K562 (cell line): ENCODE data around the gene KCNJ10. TPM values are rescaled to one million over a fixed set of nuclear protein-coding genes. Genes with fewer than 3 reads are reported as not detected.

Source experiments
- ATAC-seq: fragments of 200-7000 bp; cut with Tn5 transposase; 3 replicates; pipeline ENCODE4 v1.9.1; 2020; ENCODE audit warnings: moderate library complexity
- BruUV-seq: library from RNA; stranded (reverse); fragments of 400-500 nt; replicated peaks from 2 replicates; lab custom pipeline; 2021; lab: Mats Ljungman, UMichigan
- CTCF ChIA-PET: fragments of 300-600 bp; formaldehyde crosslinking; extraction: SDS; loops from one replicate; lab custom pipeline; 2021; ENCODE audit warnings: low intra/inter-chr PET ratio; lab: Yijun Ruan, JAX
- POLR2A ChIA-PET: fragments of 300-600, 350-650 bp; sonication (Branson Sonifier 250); formaldehyde crosslinking; extraction: SDS; loops from one replicate; lab custom pipeline; 2021; ENCODE audit warnings: antibody characterized with exemption, inconsistent platforms; lab: Yijun Ruan, JAX
- DNase-seq, 4 experiments: peaks; one replicate each; pipeline versions ENCODE4 v3.0.0 to v3.0.0-alpha.2; 2011 to 2018; ENCODE audit warnings: low spot score in 3 of 4, mixed read lengths in 3 of 4; ENCODE audit errors: extremely low read depth in 1 of 4
- FAIRE-seq: peaks from 2 replicates; lab custom pipeline; 2011; peaks lifted over from hg19 to GRCh38; lab: Jason Lieb, UNC
- H2AFZ ChIP-seq: 2 replicates; pipeline ENCODE4 v1.6.0; 2011; ENCODE audit warnings: low read depth, low read length, control low read depth, inconsistent platforms
- H3K27ac ChIP-seq: fragments of 200-600 bp; 3 replicates; pipeline ENCODE4 v1.8.0; 2011; ENCODE audit warnings: low read depth, mild to moderate bottlenecking, control low read depth, inconsistent platforms, low read length, moderate library complexity, mixed read lengths; ENCODE audit errors: extremely low read depth
- H3K27me3 ChIP-seq, 2 experiments: fragments of 300-600 bp in 1 of 2; 2 replicates in 1 of 2; 3 replicates in 1 of 2; pipeline versions ENCODE4 v1.6.0 to v1.8.0; 2011; ENCODE audit warnings: inconsistent platforms in 2 of 2, low read length in 2 of 2, mild to moderate bottlenecking in 1 of 2, mixed read lengths in 1 of 2, moderate library complexity in 1 of 2; ENCODE audit not compliant: control insufficient read depth in 2 of 2, insufficient read depth in 2 of 2
- H3K36me3 ChIP-seq: fragments of 300-600 bp; 3 replicates; pipeline ENCODE4 v1.8.0; 2011; ENCODE audit warnings: mild to moderate bottlenecking, low read length, inconsistent platforms; ENCODE audit not compliant: control insufficient read depth, insufficient read depth
- H3K4me1 ChIP-seq, 2 experiments: fragments of 200-600 bp in 1 of 2; replicated peaks in 1 of 2; 2 replicates in 1 of 2; 3 replicates in 1 of 2; pipeline versions ENCODE4 v1.5.1 to v1.8.0; 2011; ENCODE audit warnings: inconsistent platforms in 2 of 2, low read length in 2 of 2, mild to moderate bottlenecking in 1 of 2, mixed read lengths in 1 of 2, moderate library complexity in 1 of 2; ENCODE audit not compliant: control insufficient read depth in 2 of 2, insufficient read depth in 2 of 2
- H3K4me2 ChIP-seq: 2 replicates; pipeline ENCODE4 v1.6.1; 2011; ENCODE audit warnings: low read length, control low read depth, inconsistent platforms, mixed read lengths; ENCODE audit not compliant: insufficient read depth
- H3K4me3 ChIP-seq: fragments of 200-600 bp; sonication (generic), shearing (Covaris generic); 2 replicates; pipeline ENCODE4 v1.5.1; 2016; ENCODE audit warnings: control low read depth, inconsistent platforms
- H3K79me2 ChIP-seq: fragments of 200-600 bp; 3 replicates; pipeline ENCODE4 v1.8.0; 2011; ENCODE audit warnings: low read length, inconsistent platforms; ENCODE audit not compliant: control insufficient read depth, insufficient read depth
- H3K9ac ChIP-seq, 2 experiments: 2 replicates each; pipeline versions ENCODE4 v1.6.0 to v1.6.1; 2011; ENCODE audit warnings: low read depth in 2 of 2, low read length in 2 of 2, control low read depth in 1 of 2, inconsistent platforms in 1 of 2, mild to moderate bottlenecking in 1 of 2, mixed read lengths in 1 of 2; ENCODE audit not compliant: insufficient read depth in 1 of 2
- H3K9me1 ChIP-seq: one replicate; pipeline ENCODE4 v1.6.0; 2011; ENCODE audit warnings: inconsistent platforms, mild to moderate bottlenecking, low read length, moderate library complexity; ENCODE audit not compliant: control insufficient read depth, insufficient read depth
- H3K9me3 ChIP-seq: replicated peaks from 2 replicates; pipeline ENCODE4 v1.5.1; 2011; ENCODE audit warnings: low read depth, low read length, inconsistent platforms; ENCODE audit not compliant: control insufficient read depth, insufficient read depth
- H4K20me1 ChIP-seq: replicated peaks from 2 replicates; pipeline ENCODE4 v1.6.1; 2011; ENCODE audit warnings: low read length, inconsistent platforms, mixed read lengths; ENCODE audit not compliant: control insufficient read depth, insufficient read depth
- KLF10 ChIP-seq: fragments of 250-450 bp; sonication (Bioruptor Pico); IDR thresholded peaks from 2 replicates; pipeline ENCODE4 v1.6.1; 2021; ENCODE audit warnings: matching md5 sums
- MXI1 ChIP-seq: IDR thresholded peaks from 2 replicates; pipeline ENCODE4 v1.6.1; 2011; ENCODE audit warnings: low read depth, mild to moderate bottlenecking, improper control_type of control experiment, low read length
- PHF8 ChIP-seq: fragments of 200-600 bp; sonication (generic); IDR thresholded peaks from 2 replicates; pipeline ENCODE4 v1.6.1; 2012; ENCODE audit warnings: mixed run types, mild to moderate bottlenecking, inconsistent platforms, low read length, moderate library complexity, borderline replicate concordance
- TAF7 ChIP-seq: fragments of 450-650 bp; IDR thresholded peaks from 2 replicates; pipeline ENCODE4 v1.6.1; 2016; ENCODE audit warnings: missing genetic modification characterization, missing compliant biosample characterization
- WGBS: fragments of 100-300 bp; shearing (Covaris generic); methylation state at CpG from one replicate; pipeline ENCODE4 v1.1.6; 2016; ENCODE audit warnings: low coverage, mixed read lengths; ENCODE audit not compliant: insufficient coverage; ENCODE audit errors: missing lambda C conversion rate; 5-methylcytosine and 5-hydroxymethylcytosine counted together
- in situ Hi-C: fragments of 300-500 bp; cut with MboI; formaldehyde crosslinking; loops from 4 replicates; pipeline ENCODE4 v1.15.0; 2018; ENCODE audit warnings: inconsistent platforms, mixed read lengths
- intact Hi-C: fragments of 100-400 bp; cut with micrococcal nuclease; formaldehyde crosslinking; loops from 2 replicates; pipeline ENCODE4 v1.14.2; 2022
- polyA plus RNA-seq, 8 experiments: library from polyadenylated mRNA; depleted of rRNA in 4 of 8; stranded (reverse) in 5 of 8; unstranded in 3 of 8; fragments of >200 nt; fragmentation: Nextera tagmentation in 2 of 8; fragmentation: Illumina TruSeq in 1 of 8; extraction: Ambion mirVana in 2 of 8; extraction: Trizol in 1 of 8; gene quantifications; 2 replicates each; pipeline versions ENCODE4 v1.2.1 to v1.2.3, GENCODE V29; 2011 to 2014; ENCODE audit warnings: inconsistent platforms in 1 of 8, missing spikeins in 1 of 8
- total RNA-seq, 7 experiments: library from RNA; depleted of rRNA in 6 of 7; stranded (reverse); fragments of >200 nt in 6 of 7; fragmentation: Illumina TruSeq in 2 of 7; extraction: Trizol in 2 of 7; gene quantifications; 2 replicates each; pipeline versions ENCODE4 v1.2.1 to v1.2.3, GENCODE V29; 2011 to 2021; ENCODE audit warnings: low replicate concordance in 1 of 7
- TF ChIP-seq, protein P1 (sequence below): fragments of 250-450 bp; sonication (Bioruptor Pico); IDR thresholded peaks from 2 replicates; pipeline ENCODE4 v1.4.0; 2020; ENCODE audit warnings: mild to moderate bottlenecking, moderate library complexity
- TF ChIP-seq, protein P2 (sequence below): fragments of 200-600 bp; sonication (generic); IDR thresholded peaks from one replicate; pipeline ENCODE4 v1.6.1; 2012; ENCODE audit warnings: mild to moderate bottlenecking, low read depth, low read length, inconsistent platforms

KCNJ10 gene
- total and polyA plus RNA-seq, 9 of the 15 experiments (the other 6 are each of a cell fraction or from before 2014, with no cell fraction given), result 0.06 to 0.11 TPM; not detected in 7

DNA sequence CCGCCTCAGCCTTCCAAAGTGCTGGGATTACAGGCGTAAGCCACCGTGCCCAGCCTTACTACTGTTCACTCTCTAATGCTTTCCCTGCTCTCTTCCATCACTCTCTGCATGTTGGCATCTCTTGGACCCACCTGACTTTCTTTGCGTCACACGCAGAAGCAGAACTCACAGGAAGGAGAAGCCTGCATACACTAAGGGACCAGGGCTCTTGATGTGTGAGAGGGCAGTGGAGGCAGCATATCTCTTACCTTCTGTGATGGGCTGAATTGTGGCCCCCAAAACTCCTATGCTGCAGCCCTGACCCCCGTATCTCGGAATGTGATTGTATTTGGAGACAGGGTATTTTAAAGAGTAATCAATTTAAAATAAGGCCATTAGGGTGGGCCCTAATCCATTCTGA lies 89.2 kb downstream of the KCNJ10 start (continued):
- TF ChIP-seq MXI1, result no peak
- TF ChIP-seq, protein P1, sequence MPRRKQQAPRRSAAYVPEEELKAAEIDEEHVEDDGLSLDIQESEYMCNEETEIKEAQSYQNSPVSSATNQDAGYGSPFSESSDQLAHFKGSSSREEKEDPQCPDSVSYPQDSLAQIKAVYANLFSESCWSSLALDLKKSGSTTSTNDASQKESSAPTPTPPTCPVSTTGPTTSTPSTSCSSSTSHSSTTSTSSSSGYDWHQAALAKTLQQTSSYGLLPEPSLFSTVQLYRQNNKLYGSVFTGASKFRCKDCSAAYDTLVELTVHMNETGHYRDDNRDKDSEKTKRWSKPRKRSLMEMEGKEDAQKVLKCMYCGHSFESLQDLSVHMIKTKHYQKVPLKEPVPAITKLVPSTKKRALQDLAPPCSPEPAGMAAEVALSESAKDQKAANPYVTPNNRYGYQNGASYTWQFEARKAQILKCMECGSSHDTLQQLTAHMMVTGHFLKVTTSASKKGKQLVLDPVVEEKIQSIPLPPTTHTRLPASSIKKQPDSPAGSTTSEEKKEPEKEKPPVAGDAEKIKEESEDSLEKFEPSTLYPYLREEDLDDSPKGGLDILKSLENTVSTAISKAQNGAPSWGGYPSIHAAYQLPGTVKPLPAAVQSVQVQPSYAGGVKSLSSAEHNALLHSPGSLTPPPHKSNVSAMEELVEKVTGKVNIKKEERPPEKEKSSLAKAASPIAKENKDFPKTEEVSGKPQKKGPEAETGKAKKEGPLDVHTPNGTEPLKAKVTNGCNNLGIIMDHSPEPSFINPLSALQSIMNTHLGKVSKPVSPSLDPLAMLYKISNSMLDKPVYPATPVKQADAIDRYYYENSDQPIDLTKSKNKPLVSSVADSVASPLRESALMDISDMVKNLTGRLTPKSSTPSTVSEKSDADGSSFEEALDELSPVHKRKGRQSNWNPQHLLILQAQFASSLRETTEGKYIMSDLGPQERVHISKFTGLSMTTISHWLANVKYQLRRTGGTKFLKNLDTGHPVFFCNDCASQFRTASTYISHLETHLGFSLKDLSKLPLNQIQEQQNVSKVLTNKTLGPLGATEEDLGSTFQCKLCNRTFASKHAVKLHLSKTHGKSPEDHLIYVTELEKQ, result no peak
- TF ChIP-seq PHF8, result no peak
- no peak for TF ChIP-seq KLF10 (CRISPR knock-in tag)
- TF ChIP-seq, all 486 proteins: peak for 0

DNA sequence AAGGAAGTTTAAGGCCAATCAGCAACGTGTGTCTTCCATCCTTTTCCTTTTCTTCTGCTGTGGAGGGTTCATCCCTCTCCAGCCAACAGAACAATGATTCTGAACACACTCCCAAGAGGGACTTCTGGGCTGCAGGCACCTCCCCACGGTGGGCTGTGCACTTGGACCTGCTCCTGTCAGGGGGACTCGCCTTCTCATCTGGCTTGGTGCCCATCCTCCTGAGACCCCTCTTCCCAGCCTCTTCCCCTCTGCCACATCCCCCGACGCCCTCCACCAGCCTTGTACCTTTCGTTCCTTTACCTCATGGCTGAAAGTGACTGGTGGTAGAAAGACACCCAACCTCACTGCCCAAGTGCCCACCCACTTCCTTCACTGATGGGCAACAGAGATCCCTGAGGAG lies 89.9 kb downstream of the KCNJ10 start:
- Histone ChIP-seq H3K4me3 (no peak overlapping the region), H3K9me3 (no peaks in the 10 kb centered on the region), H3K4me1 (no peaks in the 10 kb centered on the region), H2AFZ (no peak overlapping the region), H3K27me3 (peaks cover 23 to 44% of the 10 kb centered on the region in 2 experiments; a peak in 4 of 5 replicates), H3K9ac (no peak overlapping the region), H3K9me1 (no peaks in the 10 kb centered on the region), H3K36me3 (no peaks in the 10 kb centered on the region), H3K79me2 (no peaks in the 10 kb centered on the region), H4K20me1 (no peaks in the 10 kb centered on the region; the same call in 1 of the 2 replicates), H3K4me2 (no peak overlapping the region), H3K27ac (no peak overlapping the region)
- DNase-seq (no peak), ATAC-seq (no peak), FAIRE-seq (no peak)
- ChIA-PET CTCF (no interaction called here), POLR2A (interaction anchor here (0.6 kb wide), 1 partner anchor 75 kb away, joined by 5 read pairs; no protein-coding TSS in a partner anchor)
- BruUV-seq, result no TSS peak
- intact Hi-C loops, result no loop called here
- 3% methylated on average over 5 of the region's 6 CpGs for WGBS
- in situ Hi-C loops, result loop anchor here (25.0 kb wide), 1 partner anchor 793 kb away; no protein-coding TSS in a partner anchor
- no peak for TF ChIP-seq TAF7 (tag)
- TF ChIP-seq, protein P2, sequence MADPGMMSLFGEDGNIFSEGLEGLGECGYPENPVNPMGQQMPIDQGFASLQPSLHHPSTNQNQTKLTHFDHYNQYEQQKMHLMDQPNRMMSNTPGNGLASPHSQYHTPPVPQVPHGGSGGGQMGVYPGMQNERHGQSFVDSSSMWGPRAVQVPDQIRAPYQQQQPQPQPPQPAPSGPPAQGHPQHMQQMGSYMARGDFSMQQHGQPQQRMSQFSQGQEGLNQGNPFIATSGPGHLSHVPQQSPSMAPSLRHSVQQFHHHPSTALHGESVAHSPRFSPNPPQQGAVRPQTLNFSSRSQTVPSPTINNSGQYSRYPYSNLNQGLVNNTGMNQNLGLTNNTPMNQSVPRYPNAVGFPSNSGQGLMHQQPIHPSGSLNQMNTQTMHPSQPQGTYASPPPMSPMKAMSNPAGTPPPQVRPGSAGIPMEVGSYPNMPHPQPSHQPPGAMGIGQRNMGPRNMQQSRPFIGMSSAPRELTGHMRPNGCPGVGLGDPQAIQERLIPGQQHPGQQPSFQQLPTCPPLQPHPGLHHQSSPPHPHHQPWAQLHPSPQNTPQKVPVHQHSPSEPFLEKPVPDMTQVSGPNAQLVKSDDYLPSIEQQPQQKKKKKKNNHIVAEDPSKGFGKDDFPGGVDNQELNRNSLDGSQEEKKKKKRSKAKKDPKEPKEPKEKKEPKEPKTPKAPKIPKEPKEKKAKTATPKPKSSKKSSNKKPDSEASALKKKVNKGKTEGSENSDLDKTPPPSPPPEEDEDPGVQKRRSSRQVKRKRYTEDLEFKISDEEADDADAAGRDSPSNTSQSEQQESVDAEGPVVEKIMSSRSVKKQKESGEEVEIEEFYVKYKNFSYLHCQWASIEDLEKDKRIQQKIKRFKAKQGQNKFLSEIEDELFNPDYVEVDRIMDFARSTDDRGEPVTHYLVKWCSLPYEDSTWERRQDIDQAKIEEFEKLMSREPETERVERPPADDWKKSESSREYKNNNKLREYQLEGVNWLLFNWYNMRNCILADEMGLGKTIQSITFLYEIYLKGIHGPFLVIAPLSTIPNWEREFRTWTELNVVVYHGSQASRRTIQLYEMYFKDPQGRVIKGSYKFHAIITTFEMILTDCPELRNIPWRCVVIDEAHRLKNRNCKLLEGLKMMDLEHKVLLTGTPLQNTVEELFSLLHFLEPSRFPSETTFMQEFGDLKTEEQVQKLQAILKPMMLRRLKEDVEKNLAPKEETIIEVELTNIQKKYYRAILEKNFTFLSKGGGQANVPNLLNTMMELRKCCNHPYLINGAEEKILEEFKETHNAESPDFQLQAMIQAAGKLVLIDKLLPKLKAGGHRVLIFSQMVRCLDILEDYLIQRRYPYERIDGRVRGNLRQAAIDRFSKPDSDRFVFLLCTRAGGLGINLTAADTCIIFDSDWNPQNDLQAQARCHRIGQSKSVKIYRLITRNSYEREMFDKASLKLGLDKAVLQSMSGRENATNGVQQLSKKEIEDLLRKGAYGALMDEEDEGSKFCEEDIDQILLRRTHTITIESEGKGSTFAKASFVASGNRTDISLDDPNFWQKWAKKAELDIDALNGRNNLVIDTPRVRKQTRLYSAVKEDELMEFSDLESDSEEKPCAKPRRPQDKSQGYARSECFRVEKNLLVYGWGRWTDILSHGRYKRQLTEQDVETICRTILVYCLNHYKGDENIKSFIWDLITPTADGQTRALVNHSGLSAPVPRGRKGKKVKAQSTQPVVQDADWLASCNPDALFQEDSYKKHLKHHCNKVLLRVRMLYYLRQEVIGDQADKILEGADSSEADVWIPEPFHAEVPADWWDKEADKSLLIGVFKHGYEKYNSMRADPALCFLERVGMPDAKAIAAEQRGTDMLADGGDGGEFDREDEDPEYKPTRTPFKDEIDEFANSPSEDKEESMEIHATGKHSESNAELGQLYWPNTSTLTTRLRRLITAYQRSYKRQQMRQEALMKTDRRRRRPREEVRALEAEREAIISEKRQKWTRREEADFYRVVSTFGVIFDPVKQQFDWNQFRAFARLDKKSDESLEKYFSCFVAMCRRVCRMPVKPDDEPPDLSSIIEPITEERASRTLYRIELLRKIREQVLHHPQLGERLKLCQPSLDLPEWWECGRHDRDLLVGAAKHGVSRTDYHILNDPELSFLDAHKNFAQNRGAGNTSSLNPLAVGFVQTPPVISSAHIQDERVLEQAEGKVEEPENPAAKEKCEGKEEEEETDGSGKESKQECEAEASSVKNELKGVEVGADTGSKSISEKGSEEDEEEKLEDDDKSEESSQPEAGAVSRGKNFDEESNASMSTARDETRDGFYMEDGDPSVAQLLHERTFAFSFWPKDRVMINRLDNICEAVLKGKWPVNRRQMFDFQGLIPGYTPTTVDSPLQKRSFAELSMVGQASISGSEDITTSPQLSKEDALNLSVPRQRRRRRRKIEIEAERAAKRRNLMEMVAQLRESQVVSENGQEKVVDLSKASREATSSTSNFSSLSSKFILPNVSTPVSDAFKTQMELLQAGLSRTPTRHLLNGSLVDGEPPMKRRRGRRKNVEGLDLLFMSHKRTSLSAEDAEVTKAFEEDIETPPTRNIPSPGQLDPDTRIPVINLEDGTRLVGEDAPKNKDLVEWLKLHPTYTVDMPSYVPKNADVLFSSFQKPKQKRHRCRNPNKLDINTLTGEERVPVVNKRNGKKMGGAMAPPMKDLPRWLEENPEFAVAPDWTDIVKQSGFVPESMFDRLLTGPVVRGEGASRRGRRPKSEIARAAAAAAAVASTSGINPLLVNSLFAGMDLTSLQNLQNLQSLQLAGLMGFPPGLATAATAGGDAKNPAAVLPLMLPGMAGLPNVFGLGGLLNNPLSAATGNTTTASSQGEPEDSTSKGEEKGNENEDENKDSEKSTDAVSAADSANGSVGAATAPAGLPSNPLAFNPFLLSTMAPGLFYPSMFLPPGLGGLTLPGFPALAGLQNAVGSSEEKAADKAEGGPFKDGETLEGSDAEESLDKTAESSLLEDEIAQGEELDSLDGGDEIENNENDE, result no peak
